ENCODE results near the gene SCN4A.

GRCh38 chr17:63914471-63914870 lies 58.2 kb downstream of the SCN4A start:
- no peak for TF ChIP-seq POLR2A (IDR thresholded peaks at IDR 0.05)
- no peak for TF ChIP-seq POLR2AphosphoS5 (IDR thresholded peaks at IDR 0.05)
- TF ChIP-seq CTCF (IDR thresholded peaks at IDR 0.05), result no peak

All from breast epithelium (tissue), 3 donors.